HepG2 (cell line): Measurements from ENCODE around the gene ZNF385B. TPM values are rescaled to one million over a fixed set of nuclear protein-coding genes. Genes with fewer than 3 reads are reported as not detected.

ENCODE experiments used
- ATAC-seq: fragments of 200-7000 bp; cut with Tn5 transposase; 3 replicates; pipeline ENCODE4 v1.9.1; 2020; ENCODE audit warnings: mild to moderate bottlenecking, moderate library complexity
- BruUV-seq: library from RNA; stranded (reverse); fragments of 400-500 nt; replicated peaks from 2 replicates; lab custom pipeline; 2021; lab: Mats Ljungman, UMichigan
- CTCF ChIA-PET: fragments of 300-600 bp; formaldehyde crosslinking; extraction: SDS; loops from one replicate; lab custom pipeline; 2021; ENCODE audit warnings: low total read pairs, inconsistent platforms, low intra/inter-chr PET ratio; lab: Yijun Ruan, JAX
- POLR2A ChIA-PET: fragments of 350-600 bp; sonication (Branson Sonifier 250); formaldehyde crosslinking; loops from one replicate; lab custom pipeline; 2020; ENCODE audit warnings: antibody characterized with exemption, inconsistent platforms; lab: Yijun Ruan, JAX
- DNase-seq: peaks from one replicate; pipeline ENCODE4 v3.0.0-alpha.2; 2015; ENCODE audit warnings: low spot score
- FAIRE-seq: peaks from 3 replicates; lab custom pipeline; 2011; peaks lifted over from hg19 to GRCh38; lab: Jason Lieb, UNC
- H2AFZ ChIP-seq: one replicate; pipeline ENCODE4 v1.6.1; 2011; ENCODE audit warnings: low read length, inconsistent platforms
- H3K27ac ChIP-seq: fragments of 300-600 bp; 3 replicates; pipeline ENCODE4 v1.8.0; 2011; ENCODE audit warnings: mixed run types, mild to moderate bottlenecking, mixed read lengths, low read length, inconsistent platforms; ENCODE audit not compliant: insufficient read depth; ENCODE audit errors: extremely low read length
- H3K27me3 ChIP-seq, 2 experiments: fragments of 200-600 bp in 1 of 2; 2 replicates in 1 of 2; 3 replicates in 1 of 2; pipeline versions ENCODE4 v1.6.0 to v1.8.0; 2011; ENCODE audit warnings: low read length in 2 of 2, mild to moderate bottlenecking in 2 of 2, moderate library complexity in 2 of 2, inconsistent platforms in 1 of 2; ENCODE audit not compliant: insufficient read depth in 2 of 2, control insufficient read depth in 1 of 2
- H3K36me3 ChIP-seq, 2 experiments: fragments of 200-600 bp in 1 of 2; replicated peaks in 1 of 2; 2 replicates in 1 of 2; 3 replicates in 1 of 2; pipeline versions ENCODE4 v1.5.1 to v1.8.0; 2011; ENCODE audit warnings: low read length in 2 of 2, inconsistent platforms in 1 of 2; ENCODE audit not compliant: insufficient read depth in 2 of 2, control insufficient read depth in 1 of 2
- H3K4me1 ChIP-seq: 2 replicates; pipeline ENCODE4 v1.5.1; 2012; ENCODE audit warnings: low read length, inconsistent platforms; ENCODE audit not compliant: insufficient read depth
- H3K4me2 ChIP-seq: 2 replicates; pipeline ENCODE4 v1.6.0; 2011; ENCODE audit warnings: low read depth, low read length, inconsistent platforms
- H3K4me3 ChIP-seq, 3 experiments: fragments of 200-600 bp in 1 of 3; sonication (generic), shearing (Covaris generic) in 1 of 3; replicated peaks in 1 of 3; 2 replicates each; pipeline ENCODE4 v1.5.1; 2011 to 2016; ENCODE audit warnings: low read length in 3 of 3, inconsistent platforms in 2 of 3, low read depth in 2 of 3, mild to moderate bottlenecking in 2 of 3, control low read depth in 1 of 3, mixed read lengths in 1 of 3; ENCODE audit not compliant: insufficient read depth in 1 of 3
- H3K79me2 ChIP-seq: one replicate; pipeline ENCODE4 v1.6.1; 2011; ENCODE audit warnings: low read length, inconsistent platforms; ENCODE audit not compliant: insufficient read depth
- H3K9ac ChIP-seq: 2 replicates; pipeline ENCODE4 v1.6.0; 2011; ENCODE audit warnings: mild to moderate bottlenecking, low read depth, low read length, inconsistent platforms; ENCODE audit not compliant: insufficient read depth
- H3K9me3 ChIP-seq: 2 replicates; pipeline ENCODE4 v1.5.1; 2012; ENCODE audit warnings: mild to moderate bottlenecking, low read length
- H4K20me1 ChIP-seq: 2 replicates; pipeline ENCODE4 v1.6.0; 2011; ENCODE audit warnings: inconsistent platforms, mild to moderate bottlenecking, low read length, moderate library complexity; ENCODE audit not compliant: insufficient read depth
- ATRX ChIP-seq: sonication (generic); formaldehyde crosslinking; IDR thresholded peaks from 2 replicates; pipeline ENCODE4 v1.4.0; 2020; ENCODE audit warnings: missing genetic modification reagents, borderline replicate concordance
- EEA1 ChIP-seq: sonication (generic); formaldehyde crosslinking; IDR thresholded peaks from 2 replicates; pipeline ENCODE4 v1.5.1; 2020; ENCODE audit warnings: mild to moderate bottlenecking, missing genetic modification reagents, borderline replicate concordance
- HMG20B ChIP-seq: conservative IDR thresholded peaks from 2 replicates; pipeline ENCODE4 v1.6.1; 2016; ENCODE audit warnings: missing genetic modification reagents, missing compliant biosample characterization
- IKZF4 ChIP-seq: sonication (generic); formaldehyde crosslinking; IDR thresholded peaks from 2 replicates; pipeline ENCODE4 v1.5.1; 2020; ENCODE audit warnings: borderline replicate concordance, mild to moderate bottlenecking, low read depth, missing genetic modification reagents; ENCODE audit errors: not compliant biosample characterization
- NAIF1 ChIP-seq: sonication (generic); formaldehyde crosslinking; IDR thresholded peaks from 2 replicates; pipeline ENCODE4 v1.5.0; 2020; ENCODE audit warnings: mild to moderate bottlenecking, missing genetic modification reagents, borderline replicate concordance
- NFE2 ChIP-seq: sonication (generic); formaldehyde crosslinking; IDR thresholded peaks from 2 replicates; pipeline ENCODE4 v1.4.0; 2020; ENCODE audit warnings: missing genetic modification reagents
- NFKB2 ChIP-seq: sonication (generic); formaldehyde crosslinking; IDR thresholded peaks from 2 replicates; pipeline ENCODE4 v1.4.0; 2020; ENCODE audit warnings: missing genetic modification reagents, borderline replicate concordance
- ZNF264 ChIP-seq: sonication (generic); formaldehyde crosslinking; IDR thresholded peaks from 2 replicates; pipeline ENCODE4 v1.4.0; 2020; ENCODE audit warnings: missing genetic modification reagents
- ZNF513 ChIP-seq: sonication (generic); formaldehyde crosslinking; conservative IDR thresholded peaks from 2 replicates; pipeline ENCODE4 v1.5.0; 2020; ENCODE audit warnings: missing genetic modification reagents
- ZNF556 ChIP-seq: sonication (generic); formaldehyde crosslinking; IDR thresholded peaks from 2 replicates; pipeline ENCODE4 v1.4.0; 2020; ENCODE audit warnings: mild to moderate bottlenecking, missing genetic modification reagents, borderline replicate concordance
- WGBS: methylation state at CpG from one replicate; pipeline ENCODE4 v1.1.6; 2017; ENCODE audit warnings: low lambda C conversion rate; 5-methylcytosine and 5-hydroxymethylcytosine counted together
- in situ Hi-C: cut with HindIII; loops from 2 replicates; pipeline ENCODE4 v1.10.0; 2017; ENCODE audit warnings: low pct_unique_long_range_greater_than_20kb; ENCODE audit not compliant: extremely low pct_ligation_motif_present
- intact Hi-C: fragments of 100-400 bp; cut with micrococcal nuclease; formaldehyde crosslinking; loops from one replicate; pipeline ENCODE4 v1.10.0; 2022; ENCODE audit not compliant: unreplicated experiment
- polyA plus RNA-seq, 8 experiments: library from polyadenylated mRNA; depleted of rRNA in 3 of 8; stranded (reverse) in 7 of 8; unstranded in 1 of 8; fragments of >200 nt; fragmentation: Illumina TruSeq in 4 of 8; extraction: Trizol in 4 of 8; gene quantifications; 2 replicates each; pipeline versions ENCODE4 v1.2.1 to v1.2.3, GENCODE V29; 2011 to 2016; ENCODE audit warnings: low read depth in 4 of 8, missing spikeins in 1 of 8, mixed read lengths in 1 of 8; ENCODE audit not compliant: insufficient read depth in 1 of 8
- total RNA-seq, 5 experiments: library from RNA; depleted of rRNA; stranded (reverse); fragments of >200 nt; fragmentation: Illumina TruSeq; extraction: Trizol; gene quantifications; 2 replicates each; pipeline ENCODE4 v1.2.3, GENCODE V29; 2016; ENCODE audit warnings: low read depth in 1 of 5

ZNF385B gene
- total and polyA plus RNA-seq, 2 of the 13 experiments (the other 11 are each of a cell fraction or from before 2014, with no cell fraction given) = 3.3 to 6.7 TPM

GRCh38 chr2:179449010-179449409 is 412.4 kb downstream of the ZNF385B start:
- H3K79me2 ChIP-seq = no peaks in the 10 kb centered on the region
- no peak overlapping the region for H3K9ac ChIP-seq

More at GRCh38 chr2:179449010-179449409, 412.4 kb downstream of the ZNF385B start:
- no peaks in the 10 kb centered on the region for H3K27me3 ChIP-seq
- no peaks in the 10 kb centered on the region for H3K4me1 ChIP-seq
- ChIA-PET POLR2A (no interaction called here), CTCF (no interaction called here)
- no peaks in the 10 kb centered on the region for H3K9me3 ChIP-seq
- intact Hi-C loops = loop anchor here (10.0 kb wide), 1 partner anchor 196 kb away; no protein-coding TSS in a partner anchor
- H4K20me1 ChIP-seq = no peaks in the 10 kb centered on the region
- 84% methylated on average over 4 of the region's 4 CpGs for WGBS
- no peak for DNase-seq
- no peak overlapping the region for H2AFZ ChIP-seq
- TF ChIP-seq NAIF1 (CRISPR knock-in tag) = no peak
- no peak for TF ChIP-seq NFE2
- no peak for TF ChIP-seq ATRX (CRISPR knock-in tag)
- no peak for TF ChIP-seq EEA1 (CRISPR knock-in tag)
- no peak for TF ChIP-seq HMG20B (CRISPR knock-in tag)
- no peak for TF ChIP-seq ZNF264 (CRISPR knock-in tag)
- no peak for TF ChIP-seq ZNF556 (CRISPR knock-in tag)
- TF ChIP-seq ZNF513 = no peak
- no peak for TF ChIP-seq NFKB2 (CRISPR knock-in tag)
- no peak for TF ChIP-seq IKZF4
- TF ChIP-seq, all 625 proteins: peak for 0
- Histone ChIP-seq H3K4me3 (no peak overlapping the region), H3K4me2 (no peak overlapping the region), H3K36me3 (no peaks in the 10 kb centered on the region), H3K27ac (no peak overlapping the region)
- no TSS peak for BruUV-seq
- in situ Hi-C loops = no loop called here
- FAIRE-seq = no peak
- no peak for ATAC-seq
